ENCODE measurements around the gene HLA-DOB.
"Not testable (repeated sequence)": the region's sequence is repeated elsewhere in the genome, so short reads cannot be mapped to it uniquely, and the experiment has no call there.

Gene HLA-DOB

GRCh38 chr6:32815115-32815514, 1.7 kb downstream of the HLA-DOB start:
- H3K4me1 Mint-ChIP-seq (ENCODE audit: low read depth) = peaks cover 30% of the 10 kb centered on the region
- peaks cover 1% of the 10 kb centered on the region for H3K27me3 Mint-ChIP-seq
- no peaks in the 10 kb centered on the region for H3K36me3 Mint-ChIP-seq (ENCODE audit: low read depth)
- H3K4me3 Mint-ChIP-seq = no peak overlapping the region
- no peak overlapping the region for H3K27ac Mint-ChIP-seq
- intact Hi-C loops (cut with micrococcal nuclease) = no loop called here
- no peaks in the 10 kb centered on the region for H3K9me3 Mint-ChIP-seq

DNA sequence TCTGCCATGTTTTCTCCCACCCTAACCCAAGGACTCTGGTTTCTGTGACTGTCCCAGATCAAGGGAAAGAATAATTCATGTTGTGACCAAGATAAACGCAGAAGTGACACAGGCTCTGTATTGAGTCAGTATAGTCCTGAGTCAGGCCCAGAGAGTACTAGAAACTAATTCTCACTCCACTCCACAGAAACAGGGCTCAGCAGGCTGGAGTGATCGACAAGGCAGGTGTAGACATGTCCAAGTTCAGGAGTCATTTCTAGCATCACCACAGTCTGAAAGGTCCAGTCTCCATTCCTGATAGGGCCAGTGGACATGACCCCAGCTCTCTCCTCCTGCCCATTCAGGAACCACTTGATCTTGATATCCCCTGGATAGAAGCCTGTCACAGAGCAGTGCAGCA, 2.7 kb downstream of the HLA-DOB start:
- intact Hi-C loops (cut with micrococcal nuclease) = no loop called here
- H3K4me3 Mint-ChIP-seq = no peak overlapping the region
- no peaks in the 10 kb centered on the region for H3K9me3 Mint-ChIP-seq
- H3K4me1 Mint-ChIP-seq (ENCODE audit: low read depth) = peaks cover 20% of the 10 kb centered on the region
- H3K27me3 Mint-ChIP-seq = peaks cover 1% of the 10 kb centered on the region
- H3K36me3 Mint-ChIP-seq (ENCODE audit: low read depth) = no peaks in the 10 kb centered on the region
- no peak overlapping the region for H3K27ac Mint-ChIP-seq

GRCh38 chr6:32809171-32809570, 7.6 kb downstream of the HLA-DOB start:
- H3K36me3 Mint-ChIP-seq (ENCODE audit: low read depth) = no peaks in the 10 kb centered on the region
- intact Hi-C loops (cut with micrococcal nuclease) = no loop called here
- no peak overlapping the region for H3K27ac Mint-ChIP-seq
- H3K4me3 Mint-ChIP-seq = no peak overlapping the region
- peaks cover 9% of the 10 kb centered on the region for H3K27me3 Mint-ChIP-seq
- peaks cover 12% of the 10 kb centered on the region for H3K4me1 Mint-ChIP-seq (ENCODE audit: low read depth)
- no peaks in the 10 kb centered on the region for H3K9me3 Mint-ChIP-seq

GRCh38 chr6:32807020-32807580, 9.7 kb downstream of the HLA-DOB start:
- Mint-ChIP-seq H3K9me3 (no peaks in the 10 kb centered on the region), H3K4me1 (ENCODE audit: low read depth) (peaks cover 22% of the 10 kb centered on the region), H3K36me3 (ENCODE audit: low read depth) (no peaks in the 10 kb centered on the region), H3K27ac (no peak overlapping the region), H3K27me3 (peaks cover 22% of the 10 kb centered on the region), H3K4me3 (no peak overlapping the region)
- intact Hi-C loops (cut with micrococcal nuclease) = no loop called here

DNA sequence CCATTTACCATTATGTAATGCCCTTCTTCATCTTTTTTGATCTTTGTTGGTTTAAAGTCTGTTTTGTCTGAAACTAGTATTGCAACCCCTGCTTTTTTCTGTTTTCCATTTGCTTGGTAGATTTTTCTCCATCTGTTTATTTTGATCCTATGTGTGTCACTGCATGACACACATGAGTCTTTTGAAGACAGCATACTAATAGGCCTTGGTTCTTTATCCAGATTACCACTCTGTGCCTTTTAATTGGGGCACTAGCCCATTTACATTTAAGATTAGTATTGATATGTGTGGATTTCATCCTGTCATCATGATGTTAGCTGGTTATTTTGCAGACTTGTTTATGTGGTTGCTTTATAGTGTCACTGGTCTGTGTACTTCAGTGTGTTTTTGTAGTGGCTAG, 11.4 kb downstream of the HLA-DOB start:
- H3K4me1 Mint-ChIP-seq (ENCODE audit: low read depth) = peaks cover 22% of the 10 kb centered on the region
- H3K36me3 Mint-ChIP-seq (ENCODE audit: low read depth); H3K9me3 Mint-ChIP-seq; H3K27ac Mint-ChIP-seq; H3K4me3 Mint-ChIP-seq; intact Hi-C loops (cut with micrococcal nuclease): not testable (repeated sequence)
- peaks cover 26% of the 10 kb centered on the region for H3K27me3 Mint-ChIP-seq

GRCh38 chr6:32803416-32803815, 13.4 kb downstream of the HLA-DOB start:
- H3K36me3 Mint-ChIP-seq (ENCODE audit: low read depth) = peaks cover 8% of the 10 kb centered on the region
- H3K27me3 Mint-ChIP-seq = peaks cover 26% of the 10 kb centered on the region
- intact Hi-C loops (cut with micrococcal nuclease) = no loop called here
- H3K27ac Mint-ChIP-seq = no peak overlapping the region
- no peak overlapping the region for H3K4me3 Mint-ChIP-seq
- H3K9me3 Mint-ChIP-seq = peaks cover 14% of the 10 kb centered on the region
- H3K4me1 Mint-ChIP-seq (ENCODE audit: low read depth) = peaks cover 25% of the 10 kb centered on the region

- Mint-ChIP-seq H3K9me3 (peaks cover 19% of the 10 kb centered on the region), H3K36me3 (ENCODE audit: low read depth) (peaks cover 12% of the 10 kb centered on the region), H3K4me1 (ENCODE audit: low read depth) (peaks cover 48% of the 10 kb centered on the region), H3K27ac (no peak overlapping the region), H3K27me3 (peaks cover 22% of the 10 kb centered on the region), H3K4me3 (no peak overlapping the region)
- intact Hi-C loops (cut with micrococcal nuclease) = no loop called here
Measured at GRCh38 chr6:32799740-32800139, 17.1 kb downstream of the HLA-DOB start.

DNA sequence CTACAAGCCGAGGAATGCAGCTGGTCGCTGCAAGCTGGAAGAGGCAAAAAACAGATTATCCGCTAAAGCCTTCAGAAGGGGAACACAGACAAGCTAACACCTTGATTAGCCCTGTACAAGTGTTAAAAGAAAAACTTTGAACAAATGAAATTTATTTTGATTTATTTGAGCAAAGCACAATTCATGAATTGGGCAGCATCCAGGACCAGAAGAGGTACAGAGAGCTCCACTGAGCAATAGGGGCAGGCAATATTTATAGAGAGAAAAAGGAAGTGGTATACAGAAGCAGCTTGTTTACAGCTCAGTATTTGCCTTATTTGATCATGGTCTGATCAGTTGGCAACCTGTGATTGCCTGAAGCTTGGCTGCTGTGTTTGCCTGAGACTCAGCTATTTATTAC, 17.6 kb downstream of the HLA-DOB start:
- peaks cover 18% of the 10 kb centered on the region for H3K27me3 Mint-ChIP-seq
- H3K4me1 Mint-ChIP-seq (ENCODE audit: low read depth) = peaks cover 53% of the 10 kb centered on the region

GRCh38 chr6:32796848-32797776, 19.7 kb downstream of the HLA-DOB start:
- intact Hi-C loops (cut with micrococcal nuclease) = no loop called here
- H3K36me3 Mint-ChIP-seq (ENCODE audit: low read depth) = peaks cover 12% of the 10 kb centered on the region
- H3K4me3 Mint-ChIP-seq = peak overlapping the region; percentile 73
- peaks cover 4% of the 10 kb centered on the region for H3K27me3 Mint-ChIP-seq
- H3K9me3 Mint-ChIP-seq = peaks cover 19% of the 10 kb centered on the region
- H3K27ac Mint-ChIP-seq = peak overlapping the region; percentile 88
- peaks cover 61% of the 10 kb centered on the region for H3K4me1 Mint-ChIP-seq (ENCODE audit: low read depth)

More for the DNA sequence above, 17.6 kb downstream of the HLA-DOB start:
- Mint-ChIP-seq H3K4me3 (no peak overlapping the region), H3K27ac (no peak overlapping the region), H3K9me3 (peaks cover 19% of the 10 kb centered on the region), H3K36me3 (ENCODE audit: low read depth) (peaks cover 12% of the 10 kb centered on the region)
- intact Hi-C loops (cut with micrococcal nuclease) = no loop called here

DNA sequence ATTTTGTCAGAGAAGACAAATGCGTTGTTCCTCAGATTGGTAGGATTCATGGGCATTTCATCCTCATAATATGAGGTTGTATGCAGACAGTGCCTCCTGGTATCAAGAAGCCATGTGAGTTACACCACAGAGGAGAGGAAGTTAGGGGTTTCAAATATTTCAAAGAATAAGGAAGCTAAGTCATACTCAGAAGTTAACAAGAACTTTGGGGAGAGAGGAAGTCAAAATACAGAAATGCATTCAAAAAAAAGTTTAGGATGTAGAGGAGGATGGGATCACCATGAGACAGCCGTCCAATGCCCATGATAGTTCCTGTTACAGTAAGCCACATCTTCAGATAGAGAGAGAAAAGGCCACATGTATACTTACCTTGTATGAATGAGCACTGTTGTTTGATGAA, 22.3 kb downstream of the HLA-DOB start:
- peak overlapping the region; percentile 88 for H3K27ac Mint-ChIP-seq
- H3K9me3 Mint-ChIP-seq = peaks cover 16% of the 10 kb centered on the region
- H3K4me3 Mint-ChIP-seq = peak overlapping the region; percentile 52
- H3K4me1 Mint-ChIP-seq (ENCODE audit: low read depth) = peaks cover 78% of the 10 kb centered on the region
- H3K36me3 Mint-ChIP-seq (ENCODE audit: low read depth) = peaks cover 12% of the 10 kb centered on the region
- intact Hi-C loops (cut with micrococcal nuclease) = loop anchor here (1.0 kb wide), 1 partner anchor 8 kb away; no protein-coding TSS in a partner anchor
- no peaks in the 10 kb centered on the region for H3K27me3 Mint-ChIP-seq

DNA sequence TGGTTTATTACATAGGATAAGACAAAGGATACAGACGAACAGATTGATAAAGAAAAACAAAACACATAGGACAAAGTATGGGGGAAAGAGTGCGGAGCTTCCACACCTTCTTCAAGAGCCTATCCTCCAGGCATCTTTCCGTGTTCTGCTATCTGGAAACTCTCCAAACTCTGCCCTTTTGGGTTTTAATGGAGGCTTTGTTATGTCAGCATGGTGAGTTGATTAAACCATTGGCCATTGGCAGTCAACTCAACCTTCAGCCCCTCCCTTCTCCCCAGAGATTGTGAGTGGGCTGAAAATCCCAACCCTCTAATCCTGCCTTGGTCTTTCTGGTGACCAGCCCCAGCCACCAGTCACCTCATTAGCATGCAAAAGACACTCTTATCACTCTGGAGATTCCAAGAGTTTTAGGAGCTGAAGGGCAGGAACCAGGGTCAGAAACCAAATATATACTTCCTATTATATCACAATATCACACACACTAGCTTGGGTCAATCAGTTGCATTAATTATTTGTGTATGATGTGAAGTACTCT, 23.8 kb downstream of the HLA-DOB start:
- Mint-ChIP-seq H3K9me3 (peaks cover under 1% of the 10 kb centered on the region), H3K36me3 (ENCODE audit: low read depth) (no peaks in the 10 kb centered on the region), H3K4me3 (no peak overlapping the region), H3K27me3 (peaks cover 3% of the 10 kb centered on the region), H3K27ac (peak overlapping the region; percentile 88), H3K4me1 (ENCODE audit: low read depth) (peaks cover 71% of the 10 kb centered on the region)
- intact Hi-C loops (cut with micrococcal nuclease) = no loop called here

GRCh38 chr6:32790306-32790705, 26.5 kb downstream of the HLA-DOB start:
- H3K27me3 Mint-ChIP-seq = peaks cover 4% of the 10 kb centered on the region
- no peak overlapping the region for H3K4me3 Mint-ChIP-seq
- H3K36me3 Mint-ChIP-seq (ENCODE audit: low read depth) = no peaks in the 10 kb centered on the region
- no peaks in the 10 kb centered on the region for H3K9me3 Mint-ChIP-seq
- intact Hi-C loops (cut with micrococcal nuclease) = no loop called here
- no peak overlapping the region for H3K27ac Mint-ChIP-seq
- H3K4me1 Mint-ChIP-seq (ENCODE audit: low read depth) = peaks cover 64% of the 10 kb centered on the region

DNA sequence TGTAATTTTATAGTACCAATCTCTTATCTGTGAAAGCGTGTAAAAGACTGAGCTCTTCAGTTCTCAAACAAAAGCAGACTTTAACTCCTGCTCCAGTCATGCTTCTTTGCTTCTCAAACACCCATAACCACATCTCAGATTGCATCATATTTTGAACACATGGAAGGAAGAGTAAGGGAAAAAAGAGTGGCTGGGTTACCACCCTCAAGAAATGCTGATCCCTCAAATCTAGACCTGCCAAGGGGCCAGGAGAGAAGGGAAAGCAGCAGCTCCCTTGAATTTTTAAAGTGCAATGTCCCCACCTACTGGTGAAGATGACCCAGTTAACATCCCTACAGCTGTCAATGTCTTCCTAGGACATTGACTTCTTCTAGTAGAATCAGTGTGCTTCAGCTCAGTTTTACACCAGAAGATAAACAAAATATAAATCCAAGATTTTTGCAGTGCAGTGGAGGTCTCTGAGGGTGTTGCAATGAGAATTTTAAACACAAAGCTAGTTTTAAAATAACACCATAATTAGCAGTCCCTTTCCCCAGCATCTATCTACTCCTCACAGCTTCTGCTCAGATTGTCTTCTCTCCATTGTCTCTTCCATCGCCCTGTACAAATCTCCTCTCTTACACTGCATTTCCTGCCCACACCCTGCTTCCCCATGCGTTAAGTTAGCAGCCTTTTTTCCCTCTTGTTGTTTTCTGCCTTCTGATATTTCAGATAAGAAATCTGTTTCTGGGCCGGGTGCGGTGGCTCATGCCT, 30.8 kb downstream of the HLA-DOB start:
- no peaks in the 10 kb centered on the region for H3K36me3 Mint-ChIP-seq (ENCODE audit: low read depth)
- peak overlapping the region; percentile 87 for H3K27ac Mint-ChIP-seq
- H3K9me3 Mint-ChIP-seq = no peaks in the 10 kb centered on the region
- peaks cover 4% of the 10 kb centered on the region for H3K27me3 Mint-ChIP-seq
- H3K4me1 Mint-ChIP-seq (ENCODE audit: low read depth) = peaks cover 31% of the 10 kb centered on the region
- H3K4me3 Mint-ChIP-seq = no peak overlapping the region
- intact Hi-C loops (cut with micrococcal nuclease) = loop anchor here (1.0 to 5.0 kb wide), 4 partner anchors 8 to 371 kb away; no protein-coding TSS in a partner anchor

GRCh38 chr6:32782923-32783322, 33.9 kb downstream of the HLA-DOB start:
- H3K36me3 Mint-ChIP-seq (ENCODE audit: low read depth); H3K27me3 Mint-ChIP-seq; H3K27ac Mint-ChIP-seq; H3K9me3 Mint-ChIP-seq; intact Hi-C loops (cut with micrococcal nuclease); H3K4me3 Mint-ChIP-seq: not testable (repeated sequence)
- peaks cover 45% of the 10 kb centered on the region for H3K4me1 Mint-ChIP-seq (ENCODE audit: low read depth)

All from dendritic cell treated with granulocyte-macrophage colony-stimulating factor and Interleukin-4, amounts not matched to agents 40 ng/mL and 50 ng/mL, for 4 days (primary cell).